ENCODE data around the gene RAB40AL. TPM values are rescaled to one million over a fixed set of nuclear protein-coding genes. Genes with fewer than 3 reads are reported as not detected.

The RAB40AL gene
- total and polyA plus RNA-seq, 10 of the 15 experiments (the other 5 are each of a cell fraction or from before 2014, with no cell fraction given), result 0.13 to 0.45 (median 0.23) TPM; not detected in 4

GRCh38 chrX:102959471-102959870 is 22.4 kb downstream of the RAB40AL start:
- no peaks in the 10 kb centered on the region for H3K36me3 ChIP-seq (ENCODE audit: control insufficient read depth in 2 of 2, insufficient read depth in 2 of 2, low read length in 1 of 2)
- 22% methylated on average over 4 of the region's 4 CpGs for WGBS (ENCODE audit: insufficient coverage, insufficient replicate concordance, low lambda C conversion rate, missing lambda C conversion rate)
- POLR2A ChIA-PET, result no interaction called here
- no peak overlapping the region for H3K4me3 ChIP-seq
- no peak for ATAC-seq
- no peak for FAIRE-seq
- H3K4me1 ChIP-seq (ENCODE audit: control insufficient read depth, insufficient read depth, low read length), result no peaks in the 10 kb centered on the region
- H3K9me3 ChIP-seq (replicated peaks; ENCODE audit: control insufficient read depth, insufficient read depth, low read length), result no peaks in the 10 kb centered on the region
- H3K27me3 ChIP-seq (replicated peaks in 1 of 2; ENCODE audit: control insufficient read depth in 2 of 2, insufficient read depth in 2 of 2, low read length in 1 of 2), result no peaks in the 10 kb centered on the region
- H2AFZ ChIP-seq (ENCODE audit: control insufficient read depth, low read depth, low read length), result no peak overlapping the region
- TF ChIP-seq CHD2 (IDR thresholded peaks at IDR 0.05; ENCODE audit: borderline replicate concordance, low read depth, low read length) (no peak), ATF7 (IDR thresholded peaks at IDR 0.05; ENCODE audit: low read depth) (no peak), EED (IDR thresholded peaks at IDR 0.05; ENCODE audit: low read depth) (no peak), RAD21 (IDR thresholded peaks at IDR 0.05; ENCODE audit: insufficient read depth, low read depth, low read length) (no peak), NFYA (IDR thresholded peaks at IDR 0.05; ENCODE audit: borderline replicate concordance, low read depth, low read length) (no peak), E4F1 (IDR thresholded peaks at IDR 0.05; ENCODE audit: borderline replicate concordance, partially characterized antibody) (no peak), PKNOX1 (IDR thresholded peaks at IDR 0.05) (no peak), RB1 (IDR thresholded peaks at IDR 0.05; ENCODE audit: borderline replicate concordance) (no peak), POLR2AphosphoS5 (IDR thresholded peaks at IDR 0.05; ENCODE audit: low read length) (no peak), PML (IDR thresholded peaks at IDR 0.05; ENCODE audit: low read length) (no peak), BRCA1 (IDR thresholded peaks at IDR 0.05; ENCODE audit: low read depth, low read length) (no peak), TAF1 (IDR thresholded peaks at IDR 0.05; ENCODE audit: borderline replicate concordance, low read depth, low read length) (no peak)
- no peaks in the 10 kb centered on the region for H4K20me1 ChIP-seq (ENCODE audit: control insufficient read depth, insufficient read depth)
- CTCF ChIA-PET, result no interaction called here
- H3K9ac ChIP-seq (ENCODE audit: control insufficient read depth, insufficient read depth, low read length), result no peak overlapping the region
- no peaks in the 10 kb centered on the region for H3K79me2 ChIP-seq (ENCODE audit: control insufficient read depth, insufficient read depth, low read length)
- no peak overlapping the region for H3K4me2 ChIP-seq (ENCODE audit: control insufficient read depth, insufficient read depth)
- intact Hi-C loops (cut with micrococcal nuclease; ENCODE audit: unreplicated experiment) (no loop called here), in situ Hi-C loops (cut with MboI) (no loop called here)
- RAD21 ChIA-PET (ENCODE audit: unreplicated experiment), result no interaction called here
- DNase-seq (ENCODE audit: low read depth, low spot score), result no peak
- SMC1A ChIA-PET (ENCODE audit: uncharacterized antibody, unreplicated experiment), result no interaction called here
- no peak overlapping the region for H3K27ac ChIP-seq (ENCODE audit: control insufficient read depth, insufficient read depth)
- no TSS peak for BruUV-seq (replicated peaks)
